SK-N-SH (cell line): ENCODE data around the gene ACAP2. TPM values are rescaled to one million over a fixed set of nuclear protein-coding genes. Genes with fewer than 3 reads are reported as not detected.

Experiments
- CTCF ChIA-PET: fragments of 300-600, 350-600 bp; formaldehyde crosslinking; extraction: SDS; loops from one replicate; lab custom pipeline; 2021; lab: Yijun Ruan, JAX
- POLR2A ChIA-PET: fragments of 350-600 bp; sonication (Branson Sonifier 250); formaldehyde crosslinking; extraction: SDS; loops from one replicate; lab custom pipeline; 2020; ENCODE audit warnings: antibody characterized with exemption, inconsistent platforms; lab: Yijun Ruan, JAX
- DNase-seq: peaks from one replicate; pipeline ENCODE4 v3.0.0; 2012
- H2AFZ ChIP-seq: fragments of 200-600 bp; sonication (generic); 2 replicates; pipeline ENCODE4 v1.8.1; 2016; ENCODE audit warnings: antibody characterized with exemption, mild to moderate bottlenecking, low read depth
- H3F3A ChIP-seq: fragments of 200-600 bp; sonication (generic); replicated peaks from 2 replicates; pipeline ENCODE3; 2016; ENCODE audit warnings: antibody characterized with exemption, mild to moderate bottlenecking; ENCODE audit not compliant: insufficient read depth
- H3K27ac ChIP-seq, 2 experiments: fragments of 200-500 bp in 1 of 2; fragments of 200-600 bp in 1 of 2; sonication (Bioruptor generic) in 1 of 2; sonication (generic), shearing (Covaris generic) in 1 of 2; 2 replicates each; pipeline versions ENCODE4 v1.5.1 to v1.6.1; 2014 to 2016; ENCODE audit warnings: low read depth in 2 of 2, inconsistent platforms in 1 of 2, low read length in 1 of 2, mild to moderate bottlenecking in 1 of 2, mixed read lengths in 1 of 2
- H3K27me3 ChIP-seq: fragments of 200-600 bp; sonication (generic), shearing (Covaris generic); 2 replicates; pipeline ENCODE4 v1.6.1; 2016; ENCODE audit warnings: mixed run types; ENCODE audit not compliant: insufficient read depth
- H3K36me3 ChIP-seq, 2 experiments: fragments of 200-500 bp in 1 of 2; fragments of 200-600 bp in 1 of 2; sonication (Bioruptor generic) in 1 of 2; sonication (generic) in 1 of 2; replicated peaks in 1 of 2; 2 replicates each; pipeline versions ENCODE3 to v1.5.1; 2014 to 2016; ENCODE audit warnings: low read length in 1 of 2, mild to moderate bottlenecking in 1 of 2; ENCODE audit not compliant: insufficient read depth in 2 of 2, control insufficient read depth in 1 of 2
- H3K4me1 ChIP-seq, 2 experiments: fragments of 200-500 bp in 1 of 2; fragments of 200-600 bp in 1 of 2; sonication (Bioruptor generic) in 1 of 2; sonication (generic), shearing (Covaris generic) in 1 of 2; 2 replicates each; pipeline versions ENCODE4 v1.5.1 to v1.6.1; 2014 to 2016; ENCODE audit warnings: low read depth in 1 of 2, low read length in 1 of 2, mixed run types in 1 of 2; ENCODE audit not compliant: insufficient read depth in 2 of 2, control insufficient read depth in 1 of 2
- H3K4me2 ChIP-seq: fragments of 200-600 bp; sonication (generic), shearing (Covaris generic); 2 replicates; pipeline ENCODE4 v1.6.1; 2017; ENCODE audit warnings: mixed run types
- H3K4me3 ChIP-seq, 2 experiments: fragments of 200-500 bp in 1 of 2; fragments of 200-600 bp in 1 of 2; sonication (Bioruptor generic) in 1 of 2; sonication (generic), shearing (Covaris generic) in 1 of 2; 2 replicates each; pipeline versions ENCODE4 v1.5.1 to v1.8.1; 2014 to 2016; ENCODE audit warnings: low read depth in 2 of 2, inconsistent platforms in 1 of 2, low read length in 1 of 2, mild to moderate bottlenecking in 1 of 2, mixed read lengths in 1 of 2, moderate library complexity in 1 of 2
- H3K79me2 ChIP-seq: fragments of 200-600 bp; sonication (generic); 2 replicates; pipeline ENCODE4 v1.8.1; 2017; ENCODE audit warnings: mild to moderate bottlenecking; ENCODE audit not compliant: insufficient read depth
- H3K9ac ChIP-seq: fragments of 200-600 bp; sonication (generic); 2 replicates; pipeline ENCODE4 v1.6.1; 2017; ENCODE audit warnings: mixed run types
- H3K9me2 ChIP-seq: fragments of 200-600 bp; sonication (generic); 2 replicates; pipeline ENCODE4 v1.6.1; 2017; ENCODE audit warnings: mixed run types
- H3K9me3 ChIP-seq: fragments of 200-600 bp; sonication (generic); 2 replicates; pipeline ENCODE4 v1.6.1; 2017; ENCODE audit warnings: mixed run types, mild to moderate bottlenecking, moderate library complexity
- H4K20me1 ChIP-seq: fragments of 200-600 bp; sonication (generic); 2 replicates; pipeline ENCODE4 v1.6.1; 2017; ENCODE audit warnings: mild to moderate bottlenecking, mixed run types; ENCODE audit not compliant: insufficient read depth
- CTCF ChIP-seq: fragments of 200-600 bp; sonication (generic); IDR thresholded peaks from 2 replicates; pipeline ENCODE4 v1.6.1; 2017; ENCODE audit warnings: antibody characterized with exemption, mild to moderate bottlenecking, moderate library complexity
- GABPA ChIP-seq: IDR thresholded peaks from 2 replicates; pipeline ENCODE4 v1.4.0; 2012; ENCODE audit warnings: low read depth, mild to moderate bottlenecking
- MAX ChIP-seq: IDR thresholded peaks from 2 replicates; pipeline ENCODE4 v1.4.0; 2012; ENCODE audit warnings: low read depth
- MEF2A ChIP-seq: IDR thresholded peaks from 2 replicates; pipeline ENCODE4 v1.4.0; 2012; ENCODE audit warnings: low read depth, borderline replicate concordance
- POLR2AphosphoS5 ChIP-seq: IDR thresholded peaks from 2 replicates; pipeline ENCODE4 v1.6.1; 2012; ENCODE audit warnings: low read depth, low read length
- RCOR1 ChIP-seq: fragments of 150-350 bp; IDR thresholded peaks from 2 replicates; pipeline ENCODE4 v1.6.1; 2017; ENCODE audit warnings: antibody characterized with exemption, low read length
- SMC3 ChIP-seq: IDR thresholded peaks from 2 replicates; pipeline ENCODE4 v1.6.1; 2012; ENCODE audit warnings: low read depth, low read length, improper control_type of control experiment
- USF1 ChIP-seq: IDR thresholded peaks from 2 replicates; pipeline ENCODE4 v1.4.0; 2012; ENCODE audit warnings: low read depth, borderline replicate concordance
- ZBTB33 ChIP-seq: IDR thresholded peaks from 2 replicates; pipeline ENCODE4 v1.4.0; 2012; ENCODE audit warnings: low read depth, borderline replicate concordance
- WGBS: methylation state at CpG from one replicate; pipeline ENCODE4 v1.1.6; 2017; ENCODE audit warnings: low lambda C conversion rate; 5-methylcytosine and 5-hydroxymethylcytosine counted together
- polyA plus RNA-seq, 3 experiments: library from polyadenylated mRNA; depleted of rRNA; stranded (reverse); fragments of >200 nt; gene quantifications; 2 replicates each; pipeline ENCODE4 v1.2.3, GENCODE V29; 2012

ACAP2 gene
- polyA plus RNA-seq, 1 of the 3 experiments (the other 2 are of a cell fraction) = 6.8 TPM

GRCh38 chr3:195447201-195447600, 4.4 kb upstream of the ACAP2 start (continued):
- no peak for TF ChIP-seq CTCF
- TF ChIP-seq USF1 = no peak

GRCh38 chr3:195446359-195446758, 3.5 kb upstream of the ACAP2 start:
- H4K20me1 ChIP-seq = peaks cover 3% of the 10 kb centered on the region
- TF ChIP-seq MEF2A (no peak), ZBTB33 (no peak), RCOR1 (no peak), MAX (no peak), GABPA (no peak), POLR2AphosphoS5 (no peak), SMC3 (no peak), CTCF (no peak)
- TF ChIP-seq, all 33 proteins: peak for 0
- Histone ChIP-seq H3K27ac (no peak overlapping the region), H3K36me3 (no peaks in the 10 kb centered on the region), H3F3A (peaks cover 4% of the 10 kb centered on the region), H3K4me1 (peaks cover 0 to 6% of the 10 kb centered on the region in 2 experiments; a peak in 3 of 4 replicates), H3K9me2 (no peaks in the 10 kb centered on the region), H3K4me3 (no peak overlapping the region), H3K9me3 (no peaks in the 10 kb centered on the region), H3K4me2 (no peak overlapping the region), H3K9ac (no peak overlapping the region), H2AFZ (no peak overlapping the region), H3K79me2 (peaks cover 14% of the 10 kb centered on the region), H3K27me3 (no peaks in the 10 kb centered on the region)
- ChIA-PET CTCF (interaction anchor here (0.8 kb wide), 1 partner anchor 13 kb away, joined by 3 read pairs; no protein-coding TSS in a partner anchor), POLR2A (no interaction called here)
- DNase-seq = no peak
- 90% methylated on average over 3 of the region's 3 CpGs for WGBS
